ENCODE data around the gene SPAG9. TPM values are rescaled to one million over a fixed set of nuclear protein-coding genes. Genes with fewer than 3 reads are reported as not detected.

Gene SPAG9
- total and polyA plus RNA-seq, 2 donors from 2014 or later, result 15.4 to 93.3 TPM

DNA sequence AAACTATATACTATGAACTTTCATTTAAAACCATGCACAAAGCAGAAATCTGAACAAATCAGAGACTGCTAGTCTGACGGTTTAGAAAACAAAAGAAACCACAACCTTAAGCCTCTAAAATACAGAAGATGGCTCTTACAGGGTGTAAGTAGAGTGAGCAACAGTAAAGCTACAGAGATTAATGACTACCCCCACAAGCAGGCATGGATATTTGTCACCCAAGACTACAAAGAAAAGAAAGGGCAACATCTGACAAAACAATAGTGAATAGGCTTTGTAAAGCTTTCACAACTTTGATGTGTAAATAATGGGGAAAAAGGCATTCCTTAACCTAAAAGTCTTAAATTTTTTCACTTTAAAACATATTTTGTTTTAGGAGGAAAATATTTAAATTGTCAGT is 75.0 kb downstream of the SPAG9 start:
- DNase-seq (peak in 2 of 5 donors; percentile 67 to 72), FAIRE-seq (no peak)
- Histone ChIP-seq H3K9me3 (ENCODE audit: control insufficient read depth in 2 of 3, insufficient read depth in 1 of 3, low read length in 3 of 3) (no peaks in the 10 kb centered on the region), H3K9ac (ENCODE audit: low read length in 3 of 3) (peak overlapping the region in 1 of 3 donors; percentile 39), H3K36me3 (ENCODE audit: control insufficient read depth in 2 of 3, insufficient read depth in 3 of 3, low read length in 3 of 3) (no peaks in the 10 kb centered on the region), H3K4me3 (ENCODE audit: low read length in 3 of 3) (peak overlapping the region in 1 of 3 donors; percentile 67), H3K4me1 (ENCODE audit: control insufficient read depth in 2 of 3, insufficient read depth in 2 of 3, low read depth in 1 of 3, low read length in 3 of 3) (peaks cover 0 to 6% (median 5%) of the 10 kb centered on the region in 3 donors), H3K27ac (ENCODE audit: low read depth in 2 of 2, low read length in 2 of 2) (no peak overlapping the region), H3K27me3 (ENCODE audit: control insufficient read depth, insufficient read depth, low read length) (no peaks in the 10 kb centered on the region)
- intact Hi-C loops (cut with DNase I), result no loop called here
- TF ChIP-seq, protein P1, sequence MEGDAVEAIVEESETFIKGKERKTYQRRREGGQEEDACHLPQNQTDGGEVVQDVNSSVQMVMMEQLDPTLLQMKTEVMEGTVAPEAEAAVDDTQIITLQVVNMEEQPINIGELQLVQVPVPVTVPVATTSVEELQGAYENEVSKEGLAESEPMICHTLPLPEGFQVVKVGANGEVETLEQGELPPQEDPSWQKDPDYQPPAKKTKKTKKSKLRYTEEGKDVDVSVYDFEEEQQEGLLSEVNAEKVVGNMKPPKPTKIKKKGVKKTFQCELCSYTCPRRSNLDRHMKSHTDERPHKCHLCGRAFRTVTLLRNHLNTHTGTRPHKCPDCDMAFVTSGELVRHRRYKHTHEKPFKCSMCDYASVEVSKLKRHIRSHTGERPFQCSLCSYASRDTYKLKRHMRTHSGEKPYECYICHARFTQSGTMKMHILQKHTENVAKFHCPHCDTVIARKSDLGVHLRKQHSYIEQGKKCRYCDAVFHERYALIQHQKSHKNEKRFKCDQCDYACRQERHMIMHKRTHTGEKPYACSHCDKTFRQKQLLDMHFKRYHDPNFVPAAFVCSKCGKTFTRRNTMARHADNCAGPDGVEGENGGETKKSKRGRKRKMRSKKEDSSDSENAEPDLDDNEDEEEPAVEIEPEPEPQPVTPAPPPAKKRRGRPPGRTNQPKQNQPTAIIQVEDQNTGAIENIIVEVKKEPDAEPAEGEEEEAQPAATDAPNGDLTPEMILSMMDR (IDR thresholded peaks at IDR 0.05; ENCODE audit: borderline replicate concordance, extremely low read depth, insufficient read depth), result no peak

DNA sequence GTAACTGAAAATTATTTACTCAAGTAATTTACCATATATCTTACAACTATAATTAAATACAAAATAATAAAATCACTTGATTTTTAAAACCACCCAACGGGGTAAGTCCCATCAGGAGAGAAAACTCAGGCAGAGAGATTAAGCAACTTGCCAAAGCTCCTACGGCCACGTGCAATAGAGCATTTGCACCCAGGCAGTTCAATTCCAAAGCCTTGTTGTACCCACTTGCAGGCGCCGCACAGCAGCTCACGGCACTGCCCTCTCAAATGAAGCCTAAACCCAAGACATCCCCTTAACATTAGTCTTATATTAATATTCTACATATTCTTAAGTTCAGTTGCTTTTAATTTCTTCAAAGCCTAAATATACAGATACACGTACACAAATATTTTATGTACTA is 75.7 kb downstream of the SPAG9 start:
- Histone ChIP-seq H3K4me3 (ENCODE audit: low read length in 3 of 3) (no peak overlapping the region), H3K27me3 (ENCODE audit: control insufficient read depth, insufficient read depth, low read length) (no peaks in the 10 kb centered on the region), H3K36me3 (ENCODE audit: control insufficient read depth in 2 of 3, insufficient read depth in 3 of 3, low read length in 3 of 3) (no peaks in the 10 kb centered on the region), H3K27ac (ENCODE audit: low read depth in 2 of 2, low read length in 2 of 2) (no peak overlapping the region), H3K9me3 (ENCODE audit: control insufficient read depth in 2 of 3, insufficient read depth in 1 of 3, low read length in 3 of 3) (no peaks in the 10 kb centered on the region), H3K4me1 (ENCODE audit: control insufficient read depth in 2 of 3, insufficient read depth in 2 of 3, low read depth in 1 of 3, low read length in 3 of 3) (peaks cover 0 to 4% (median 0%) of the 10 kb centered on the region in 3 donors), H3K9ac (ENCODE audit: low read length in 3 of 3) (peak overlapping the region in 1 of 3 donors; percentile 3)
- peak in 3 of 5 donors; percentile 33 to 55 (median 49) for DNase-seq
- TF ChIP-seq, protein P1 (IDR thresholded peaks at IDR 0.05; ENCODE audit: borderline replicate concordance, extremely low read depth, insufficient read depth), result no peak
- FAIRE-seq, result no peak
- intact Hi-C loops (cut with DNase I), result no loop called here

DNA sequence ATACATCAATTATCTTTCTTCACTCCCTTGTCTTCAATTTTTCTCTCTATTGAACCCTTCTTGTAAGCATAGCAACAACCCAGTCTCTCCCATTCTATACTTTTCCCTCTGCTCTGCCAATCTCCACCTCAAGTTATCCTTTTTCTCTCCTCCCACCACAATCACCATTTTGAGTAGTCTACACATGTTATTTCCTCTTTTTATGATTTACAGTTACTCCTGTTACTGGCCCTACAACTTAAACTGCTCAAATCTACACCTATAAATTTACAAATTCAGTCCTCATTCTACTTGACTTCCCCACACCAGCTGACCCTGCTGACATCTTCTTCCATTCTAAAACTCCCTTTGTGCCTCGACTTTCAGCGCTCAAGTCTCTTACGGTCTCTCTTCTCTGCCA is 84.6 kb downstream of the SPAG9 start:
- Histone ChIP-seq H3K9ac (ENCODE audit: low read length in 3 of 3) (no peak overlapping the region), H3K27me3 (ENCODE audit: control insufficient read depth, insufficient read depth, low read length) (no peaks in the 10 kb centered on the region), H3K4me1 (ENCODE audit: control insufficient read depth in 2 of 3, insufficient read depth in 2 of 3, low read depth in 1 of 3, low read length in 3 of 3) (peaks cover 0 to 5% (median 2%) of the 10 kb centered on the region in 3 donors), H3K27ac (ENCODE audit: low read depth in 2 of 2, low read length in 2 of 2) (no peak overlapping the region), H3K9me3 (ENCODE audit: control insufficient read depth in 2 of 3, insufficient read depth in 1 of 3, low read length in 3 of 3) (no peaks in the 10 kb centered on the region), H3K36me3 (ENCODE audit: control insufficient read depth in 2 of 3, insufficient read depth in 3 of 3, low read length in 3 of 3) (peaks cover 0 to 3% (median 0%) of the 10 kb centered on the region in 3 donors), H3K4me3 (ENCODE audit: low read length in 3 of 3) (no peak overlapping the region)
- no peak for FAIRE-seq
- intact Hi-C loops (cut with DNase I), result no loop called here
- TF ChIP-seq, protein P1 (IDR thresholded peaks at IDR 0.05; ENCODE audit: borderline replicate concordance, extremely low read depth, insufficient read depth), result no peak
- DNase-seq, result no peak

DNA sequence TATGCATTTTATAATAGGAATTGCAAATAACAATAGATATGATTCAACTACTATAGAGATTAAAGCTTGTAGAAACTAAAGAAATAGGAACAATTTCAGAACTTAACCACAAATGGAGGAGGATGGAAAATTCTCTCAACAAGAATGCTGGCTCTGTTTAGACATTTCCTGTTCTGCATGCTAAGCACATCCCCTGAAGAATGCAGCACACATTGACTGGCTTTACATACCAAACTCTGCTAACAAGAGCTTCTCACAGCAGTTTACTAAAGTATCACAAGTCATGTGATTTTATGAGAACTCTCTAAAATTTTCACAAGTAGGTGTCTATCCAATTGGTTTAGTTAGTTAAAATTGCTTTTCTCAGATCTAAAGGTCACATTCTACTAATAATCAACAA is 85.2 kb downstream of the SPAG9 start:
- intact Hi-C loops (cut with DNase I), result no loop called here
- FAIRE-seq, result no peak

More for the DNA sequence above, 85.2 kb downstream of the SPAG9 start:
- H3K9ac ChIP-seq (ENCODE audit: low read length in 3 of 3), result no peak overlapping the region
- no peaks in the 10 kb centered on the region for H3K9me3 ChIP-seq (ENCODE audit: control insufficient read depth in 2 of 3, insufficient read depth in 1 of 3, low read length in 3 of 3)
- peak in 1 of 5 donors; percentile 68 for DNase-seq
- peaks cover 0 to 6% (median 2%) of the 10 kb centered on the region in 3 donors for H3K4me1 ChIP-seq (ENCODE audit: control insufficient read depth in 2 of 3, insufficient read depth in 2 of 3, low read depth in 1 of 3, low read length in 3 of 3)
- no peaks in the 10 kb centered on the region for H3K27me3 ChIP-seq (ENCODE audit: control insufficient read depth, insufficient read depth, low read length)
- H3K4me3 ChIP-seq (ENCODE audit: low read length in 3 of 3), result no peak overlapping the region
- TF ChIP-seq, protein P1 (IDR thresholded peaks at IDR 0.05; ENCODE audit: borderline replicate concordance, extremely low read depth, insufficient read depth), result no peak
- peaks cover 0 to 3% (median 0%) of the 10 kb centered on the region in 3 donors for H3K36me3 ChIP-seq (ENCODE audit: control insufficient read depth in 2 of 3, insufficient read depth in 3 of 3, low read length in 3 of 3)
- H3K27ac ChIP-seq (ENCODE audit: low read depth in 2 of 2, low read length in 2 of 2), result no peak overlapping the region
